ENCODE measurements around the gene SREBF1.

DNA sequence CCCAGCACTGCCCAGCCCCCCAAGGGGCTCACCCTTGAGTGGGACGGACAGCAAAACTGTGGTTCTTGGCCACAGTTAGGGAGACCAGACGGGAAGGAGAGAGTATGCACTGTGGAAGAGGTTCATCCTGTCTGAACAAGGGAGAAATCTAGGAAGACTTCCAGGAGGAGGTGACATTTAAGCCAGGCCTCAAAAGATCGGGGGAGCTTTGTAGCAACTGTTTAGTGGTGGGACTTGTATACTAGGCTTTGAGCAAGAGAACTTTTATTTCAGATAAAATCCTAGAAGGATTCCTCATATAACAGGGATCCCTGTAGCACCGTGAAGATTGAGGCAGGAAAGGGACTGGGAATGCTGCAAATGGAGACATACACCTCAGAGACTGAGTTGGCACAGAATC lies 30.8 kb downstream of the SREBF1 start:
- TF ChIP-seq, protein P1, sequence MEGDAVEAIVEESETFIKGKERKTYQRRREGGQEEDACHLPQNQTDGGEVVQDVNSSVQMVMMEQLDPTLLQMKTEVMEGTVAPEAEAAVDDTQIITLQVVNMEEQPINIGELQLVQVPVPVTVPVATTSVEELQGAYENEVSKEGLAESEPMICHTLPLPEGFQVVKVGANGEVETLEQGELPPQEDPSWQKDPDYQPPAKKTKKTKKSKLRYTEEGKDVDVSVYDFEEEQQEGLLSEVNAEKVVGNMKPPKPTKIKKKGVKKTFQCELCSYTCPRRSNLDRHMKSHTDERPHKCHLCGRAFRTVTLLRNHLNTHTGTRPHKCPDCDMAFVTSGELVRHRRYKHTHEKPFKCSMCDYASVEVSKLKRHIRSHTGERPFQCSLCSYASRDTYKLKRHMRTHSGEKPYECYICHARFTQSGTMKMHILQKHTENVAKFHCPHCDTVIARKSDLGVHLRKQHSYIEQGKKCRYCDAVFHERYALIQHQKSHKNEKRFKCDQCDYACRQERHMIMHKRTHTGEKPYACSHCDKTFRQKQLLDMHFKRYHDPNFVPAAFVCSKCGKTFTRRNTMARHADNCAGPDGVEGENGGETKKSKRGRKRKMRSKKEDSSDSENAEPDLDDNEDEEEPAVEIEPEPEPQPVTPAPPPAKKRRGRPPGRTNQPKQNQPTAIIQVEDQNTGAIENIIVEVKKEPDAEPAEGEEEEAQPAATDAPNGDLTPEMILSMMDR (conservative IDR thresholded peaks at IDR 0.05; ENCODE audit: low read depth, low read length), result no peak
- TF ChIP-seq RFX5 (IDR thresholded peaks at IDR 0.05; ENCODE audit: low read depth, low read length) (no peak), SMC3 (IDR thresholded peaks at IDR 0.05; ENCODE audit: low read depth, low read length) (no peak), CEBPB (IDR thresholded peaks at IDR 0.05; ENCODE audit: low read depth, low read length) (no peak), MAFK (IDR thresholded peaks at IDR 0.05; ENCODE audit: low read depth, low read length) (no peak), RAD21 (IDR thresholded peaks at IDR 0.05; ENCODE audit: low read length) (no peak), POLR2A (IDR thresholded peaks at IDR 0.05; ENCODE audit: low read depth, low read length) (no peak), BHLHE40 (IDR thresholded peaks at IDR 0.05; ENCODE audit: low read depth, low read length) (no peak), RCOR1 (IDR thresholded peaks at IDR 0.05; ENCODE audit: insufficient replicate concordance, low read length) (no peak)
- TF ChIP-seq, protein P2, sequence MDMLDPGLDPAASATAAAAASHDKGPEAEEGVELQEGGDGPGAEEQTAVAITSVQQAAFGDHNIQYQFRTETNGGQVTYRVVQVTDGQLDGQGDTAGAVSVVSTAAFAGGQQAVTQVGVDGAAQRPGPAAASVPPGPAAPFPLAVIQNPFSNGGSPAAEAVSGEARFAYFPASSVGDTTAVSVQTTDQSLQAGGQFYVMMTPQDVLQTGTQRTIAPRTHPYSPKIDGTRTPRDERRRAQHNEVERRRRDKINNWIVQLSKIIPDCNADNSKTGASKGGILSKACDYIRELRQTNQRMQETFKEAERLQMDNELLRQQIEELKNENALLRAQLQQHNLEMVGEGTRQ (IDR thresholded peaks at IDR 0.05; ENCODE audit: low read depth, low read length), result no peak

All from IMR-90 (cell line).